HuH-7 (cell line): Measurements from ENCODE around the gene GPR83.
"Not testable (repeated sequence)": the region's sequence is repeated elsewhere in the genome, so short reads cannot be mapped to it uniquely, and the experiment has no call there.

Experiments used
- DNase-seq: peaks from one replicate; pipeline ENCODE4 v3.0.0; 2011; ENCODE audit warnings: low spot score

Gene GPR83

GRCh38 chr11:94370576-94370975 lies 30.6 kb downstream of the GPR83 start:
- not testable (repeated sequence) for DNase-seq

- not testable (repeated sequence) for DNase-seq
Measured at GRCh38 chr11:94350850-94351563, 50.2 kb downstream of the GPR83 start.

GRCh38 chr11:94346311-94346710 lies 54.9 kb downstream of the GPR83 start:
- not testable (repeated sequence) for DNase-seq

GRCh38 chr11:94343495-94343894 lies 57.7 kb downstream of the GPR83 start:
- no peak for DNase-seq

- DNase-seq, result no peak
Measured at GRCh38 chr11:94342250-94342649, 59.0 kb downstream of the GPR83 start.

- no peak for DNase-seq
Measured at GRCh38 chr11:94338651-94339050, 62.6 kb downstream of the GPR83 start.

- no peak for DNase-seq
Measured at GRCh38 chr11:94336033-94336432, 65.2 kb downstream of the GPR83 start.

GRCh38 chr11:94332814-94333213 lies 68.4 kb downstream of the GPR83 start:
- no peak for DNase-seq

GRCh38 chr11:94330789-94331188 lies 70.4 kb downstream of the GPR83 start:
- no peak for DNase-seq

- no peak for DNase-seq
Measured at GRCh38 chr11:94329501-94329900, 71.7 kb downstream of the GPR83 start.

- no peak for DNase-seq
Measured at GRCh38 chr11:94328587-94329080, 72.6 kb downstream of the GPR83 start.
